HG02610 (cell line): ENCODE data around the gene PTOV1.

Source experiments
- ATAC-seq: cut with Tn5 transposase; IDR thresholded peaks from one replicate; pipeline ENCODE4 v1.9.1; 2021; ENCODE audit warnings: mild to moderate bottlenecking, moderate library complexity; ENCODE audit not compliant: unreplicated experiment

PTOV1 gene

DNA sequence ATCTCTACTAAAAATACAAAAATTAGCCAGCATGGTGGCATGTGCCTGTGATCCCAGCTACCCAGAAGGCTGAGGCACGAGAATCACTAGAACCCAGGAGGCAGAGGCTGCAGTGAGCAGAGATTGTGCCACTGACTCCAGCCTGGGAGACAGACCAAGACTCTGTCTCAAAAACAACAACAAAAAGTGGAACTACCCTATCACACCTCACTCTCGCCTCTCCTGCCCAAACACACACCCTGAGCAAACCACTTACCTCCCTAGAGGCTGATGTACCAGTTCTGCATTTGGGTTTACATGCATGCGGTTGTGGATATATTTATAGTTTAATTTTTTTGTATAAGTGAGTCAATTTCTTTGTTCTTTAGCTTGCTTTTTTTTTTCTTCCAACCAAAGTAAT is 7.7 kb upstream of the PTOV1 start:
- ATAC-seq = no peak

DNA sequence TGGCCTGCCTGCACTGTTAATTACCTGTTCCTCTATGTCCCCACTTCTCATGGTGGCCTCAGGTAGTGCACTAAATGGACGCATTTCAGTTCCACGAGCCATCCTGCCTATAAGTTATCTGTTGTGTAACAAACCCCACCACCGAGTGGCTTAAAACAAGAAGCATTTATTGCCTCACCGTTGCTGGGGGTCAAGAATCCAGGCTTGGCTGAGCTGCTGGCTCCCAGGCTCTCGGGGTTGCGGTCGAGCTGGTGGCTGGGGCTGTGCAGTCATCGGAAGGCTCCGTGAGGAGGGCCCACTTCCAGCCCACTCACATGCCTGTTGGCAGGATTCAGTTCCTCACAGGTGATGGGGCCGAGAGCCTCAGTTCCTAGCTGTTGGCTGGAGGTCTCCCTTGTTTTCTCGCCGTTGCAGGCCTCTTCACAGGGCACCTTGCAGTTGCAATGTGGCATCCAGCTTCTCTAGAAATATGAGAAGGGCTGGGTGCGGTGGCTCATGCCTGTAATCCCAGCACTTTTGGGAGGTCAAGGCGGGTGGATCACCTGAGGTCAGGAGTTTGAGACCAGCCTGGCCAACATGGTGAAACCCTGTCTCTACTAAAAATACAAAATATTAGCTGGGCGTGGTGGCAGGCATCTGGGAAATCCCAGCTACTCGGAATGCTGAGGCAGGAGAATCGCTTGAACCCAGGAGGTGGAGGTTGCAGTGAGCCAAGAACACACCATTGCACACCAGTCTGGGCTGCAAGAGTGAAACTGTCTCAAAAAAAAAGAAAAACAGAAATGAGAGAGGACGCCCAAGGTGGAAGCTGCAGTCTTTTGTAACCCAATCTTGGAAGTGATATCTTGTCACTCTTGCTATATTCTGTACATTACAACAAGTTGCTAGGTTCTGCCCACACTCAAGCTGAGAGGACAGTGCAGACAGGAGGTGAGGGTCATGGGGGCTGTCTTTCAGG is 6.5 kb upstream of the PTOV1 start:
- no peak for ATAC-seq

DNA sequence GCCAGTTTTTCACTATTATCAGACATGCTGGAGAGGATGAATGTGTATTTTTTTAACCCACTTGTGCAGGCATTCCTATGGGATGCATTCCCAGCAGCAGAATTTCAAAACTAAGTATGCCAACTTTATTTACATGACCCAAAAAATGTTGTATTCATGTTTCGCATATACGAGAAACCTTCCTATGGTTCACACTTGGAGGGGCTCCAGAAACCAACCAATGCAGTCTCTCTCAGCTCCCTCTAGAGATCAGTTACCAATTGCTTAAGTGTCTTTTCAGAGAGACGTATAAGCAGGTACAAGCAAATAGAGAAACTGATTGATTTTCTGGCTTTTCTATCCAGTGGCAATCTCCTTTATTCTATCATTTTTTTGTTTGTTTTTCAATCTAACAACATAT is 5.5 kb upstream of the PTOV1 start:
- no peak for ATAC-seq

DNA sequence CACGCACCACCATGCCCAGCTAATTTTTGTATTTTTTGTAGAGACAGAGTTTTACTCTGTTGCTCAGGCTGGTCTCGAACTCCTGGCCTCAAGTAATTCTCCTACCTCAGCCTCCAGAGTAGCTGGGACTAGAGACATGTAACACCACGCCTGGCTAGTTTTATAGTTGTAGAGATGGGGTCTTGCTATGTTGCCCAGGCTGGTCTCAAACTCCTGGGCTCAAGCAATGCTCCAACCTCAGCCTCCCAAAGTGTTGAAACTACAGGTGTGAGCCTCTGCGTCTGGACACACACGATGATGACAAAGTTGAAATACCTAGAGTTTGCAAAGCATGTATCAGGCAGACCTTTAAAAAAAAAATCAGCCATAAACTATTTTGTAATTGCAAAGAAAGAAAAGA is 4.6 kb upstream of the PTOV1 start:
- no peak for ATAC-seq

DNA sequence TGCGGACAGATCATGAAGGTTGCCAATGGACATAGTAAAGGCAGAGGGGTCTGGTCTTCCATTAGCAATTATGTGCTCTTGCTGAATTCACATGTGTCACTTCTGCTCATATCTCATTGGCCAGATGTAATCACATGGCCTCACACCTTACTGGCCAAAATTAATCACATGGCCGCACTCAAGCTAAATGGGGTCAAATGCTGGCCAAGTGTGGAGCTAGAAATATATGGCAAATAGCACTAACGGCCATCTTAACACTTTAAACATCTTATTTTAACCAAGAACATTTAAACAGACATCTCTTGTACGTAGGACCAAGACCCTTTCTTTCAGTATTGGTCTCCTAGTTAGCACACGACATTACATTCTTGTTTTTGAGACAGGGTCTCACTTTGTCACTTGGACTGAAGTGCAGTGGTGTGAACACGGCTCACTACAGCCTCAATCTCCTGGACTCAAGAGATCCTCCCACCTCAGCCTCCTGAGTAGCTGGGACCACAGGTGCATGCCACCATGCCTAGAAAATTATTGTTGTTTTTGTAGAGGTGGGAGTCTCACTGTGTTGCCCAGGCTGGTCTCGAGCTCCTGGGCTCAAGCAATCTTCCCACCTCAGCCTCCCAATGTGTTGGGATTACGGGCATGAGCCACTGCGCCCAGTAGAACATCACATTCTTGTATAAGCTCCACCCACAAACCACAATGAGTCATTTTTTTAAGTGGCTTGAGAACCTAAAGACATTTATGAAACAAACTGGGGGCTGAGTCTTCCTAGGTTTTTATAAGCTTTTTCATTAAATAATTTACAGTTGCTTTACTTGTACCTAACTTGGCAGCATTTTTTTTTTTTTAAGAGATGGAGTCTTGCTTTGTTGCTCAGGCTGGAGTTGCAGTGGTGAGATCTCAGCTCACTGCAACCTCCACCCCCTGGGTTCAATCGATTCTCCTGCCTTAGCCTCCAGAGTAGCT is 2.9 kb upstream of the PTOV1 start:
- no peak for ATAC-seq

DNA sequence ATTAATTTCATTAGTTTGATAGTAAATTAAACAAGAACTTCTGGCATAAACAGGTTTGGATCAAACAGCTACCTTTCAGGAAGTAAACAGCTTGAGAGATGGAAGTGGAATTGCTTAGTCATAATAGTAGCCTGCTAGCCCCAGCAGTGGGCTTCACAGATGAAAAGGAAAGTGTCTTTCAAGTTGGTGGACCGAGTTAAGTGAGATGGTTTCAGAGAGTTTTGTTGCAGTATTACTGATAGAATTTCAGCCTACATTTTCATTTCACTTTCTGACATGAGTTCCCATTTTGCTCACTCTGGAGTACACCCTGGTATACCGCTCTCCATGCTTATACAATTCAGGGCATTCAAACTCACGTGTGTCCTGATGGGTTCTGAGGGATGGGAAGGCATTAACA is 2.0 kb upstream of the PTOV1 start:
- ATAC-seq = no peak

DNA sequence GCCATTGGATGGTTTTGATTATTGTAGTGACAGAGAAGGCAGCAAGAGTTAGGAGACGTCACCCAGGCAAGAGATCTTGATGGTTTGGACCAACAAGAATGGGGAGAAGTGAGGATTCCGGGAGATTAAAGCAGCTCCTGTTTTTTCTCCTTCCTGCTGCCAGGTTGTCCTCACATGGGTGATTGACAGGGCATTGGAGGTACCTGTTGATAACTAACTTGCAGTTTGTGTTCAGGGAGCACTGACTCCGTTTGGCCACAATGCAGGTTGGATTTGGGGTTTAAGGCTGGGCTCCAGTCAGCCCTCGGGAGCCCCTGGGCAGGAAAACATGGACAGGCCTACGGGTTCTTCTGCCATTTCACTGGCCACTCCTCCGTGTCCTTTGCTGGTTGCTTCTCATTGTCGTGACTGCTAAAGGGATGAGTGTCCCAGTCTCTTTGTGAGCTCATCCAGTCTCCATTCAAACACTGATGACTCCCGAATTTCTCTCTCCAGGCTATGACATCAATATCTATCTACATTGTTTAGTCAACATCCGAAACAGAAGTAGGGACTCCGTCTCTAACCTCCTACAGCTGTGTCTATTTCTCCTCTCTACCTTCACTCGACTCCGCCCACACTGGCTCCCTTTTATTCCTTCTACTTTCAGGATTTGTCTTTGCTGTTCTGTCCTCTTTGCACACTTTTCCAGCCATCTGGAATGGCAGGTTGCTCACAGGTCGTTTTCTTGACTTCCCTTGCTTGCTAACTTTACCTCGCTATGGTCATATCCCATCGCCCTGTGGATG is 1.3 kb upstream of the PTOV1 start:
- no peak for ATAC-seq

DNA sequence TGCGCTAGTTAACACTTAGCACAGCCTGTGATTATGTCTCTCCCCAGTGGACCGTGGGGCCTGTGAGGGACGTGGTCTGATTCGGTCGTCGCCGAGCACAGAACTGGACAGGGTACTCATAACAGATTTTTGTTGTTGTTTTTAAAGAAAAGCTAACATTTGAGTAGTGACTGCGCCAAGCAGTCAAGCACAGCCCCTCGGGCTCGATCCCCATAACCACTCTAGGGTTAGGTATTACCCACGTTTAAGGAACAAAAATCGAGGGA is 805 bp upstream of the PTOV1 start:
- ATAC-seq = no peak

DNA sequence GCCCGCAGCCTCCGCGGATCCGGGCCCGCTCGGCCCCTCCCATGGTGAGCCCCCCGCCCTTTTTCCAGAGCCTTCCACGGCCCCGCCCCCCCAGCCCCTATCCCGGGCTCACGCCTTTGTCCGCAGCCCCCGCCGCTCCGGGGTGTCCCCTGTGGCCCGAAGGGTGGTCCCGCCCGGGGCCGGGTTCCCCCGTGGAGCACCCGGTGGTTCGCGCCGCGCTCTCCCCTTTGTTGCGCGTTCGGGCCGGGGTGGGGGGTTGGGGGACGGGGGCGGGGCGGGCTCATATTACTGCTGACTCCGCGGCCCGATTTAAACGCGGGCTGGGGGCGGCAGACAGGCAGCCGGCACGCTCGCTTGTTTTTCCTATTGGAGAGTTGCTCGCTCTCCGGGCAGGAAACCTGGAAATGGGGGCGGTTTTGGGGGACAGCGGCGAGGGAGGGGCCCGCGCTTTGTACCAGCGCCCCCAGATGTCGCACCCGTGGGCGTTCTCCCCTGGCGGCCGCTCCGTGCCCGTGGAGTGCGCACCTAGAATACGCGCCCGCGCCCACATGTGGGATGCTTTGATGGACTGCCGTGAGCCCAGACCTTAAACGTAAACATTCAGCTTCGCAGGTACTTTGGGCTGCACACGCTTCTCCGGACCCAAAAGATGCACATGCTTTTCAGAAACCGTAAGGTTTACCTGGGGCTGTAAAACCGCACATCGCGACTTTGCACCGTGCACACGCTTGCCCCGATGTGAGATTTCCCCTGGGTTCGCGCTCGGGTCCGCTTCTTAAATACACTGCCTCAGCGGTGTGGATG is 699 bp downstream of the PTOV1 start:
- peak; percentile 3 for ATAC-seq

DNA sequence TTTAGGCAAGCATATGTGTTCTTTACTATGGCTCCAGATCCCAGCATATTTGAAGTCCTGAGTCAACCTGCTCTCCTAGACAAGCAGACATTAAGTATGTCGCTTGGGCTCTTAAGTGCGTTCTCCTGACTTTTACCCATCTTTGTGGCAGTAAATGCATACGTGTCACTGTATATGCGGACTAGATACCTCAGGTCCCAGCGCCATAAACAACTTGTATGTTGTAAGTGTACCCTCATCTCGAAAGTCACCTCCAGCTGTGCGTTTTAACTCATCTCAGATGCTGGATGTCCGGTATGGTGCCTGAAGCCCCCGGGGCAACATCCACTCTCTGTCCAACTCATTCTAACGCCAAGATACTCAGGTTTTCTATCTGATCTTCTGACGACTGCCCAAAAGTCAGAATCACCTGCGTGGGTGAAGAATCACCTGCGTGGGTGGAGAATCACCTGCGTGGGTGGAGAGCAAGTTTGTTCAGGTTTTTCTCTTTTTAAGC is 1.7 kb downstream of the PTOV1 start:
- ATAC-seq = no peak

DNA sequence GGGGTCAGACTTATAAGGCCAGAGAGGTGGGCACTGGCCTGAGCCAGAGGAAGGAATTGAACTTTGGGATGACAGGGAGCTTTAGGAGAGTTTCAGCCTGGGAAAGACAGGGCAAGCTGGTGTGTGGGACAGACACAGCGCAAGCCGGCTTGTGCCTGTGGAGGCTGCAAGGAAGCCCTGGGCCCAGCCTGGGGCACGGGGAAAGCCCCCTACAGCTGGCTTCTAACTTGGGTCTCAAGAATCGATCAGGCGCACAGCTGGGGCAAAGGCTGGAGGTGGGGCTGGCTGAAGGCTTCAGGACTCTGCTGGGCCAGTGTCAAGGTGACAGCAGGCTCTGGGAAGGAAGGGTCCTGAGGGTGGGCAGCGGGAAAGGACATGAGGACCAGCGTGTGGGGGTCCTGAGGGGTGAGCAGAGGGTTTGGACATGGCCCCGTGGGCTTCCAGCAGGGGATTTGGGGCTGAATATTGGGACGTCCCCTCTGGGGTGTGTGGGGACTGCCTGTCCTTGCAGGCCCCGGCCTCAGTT is 3.0 kb downstream of the PTOV1 start:
- ATAC-seq = no peak

DNA sequence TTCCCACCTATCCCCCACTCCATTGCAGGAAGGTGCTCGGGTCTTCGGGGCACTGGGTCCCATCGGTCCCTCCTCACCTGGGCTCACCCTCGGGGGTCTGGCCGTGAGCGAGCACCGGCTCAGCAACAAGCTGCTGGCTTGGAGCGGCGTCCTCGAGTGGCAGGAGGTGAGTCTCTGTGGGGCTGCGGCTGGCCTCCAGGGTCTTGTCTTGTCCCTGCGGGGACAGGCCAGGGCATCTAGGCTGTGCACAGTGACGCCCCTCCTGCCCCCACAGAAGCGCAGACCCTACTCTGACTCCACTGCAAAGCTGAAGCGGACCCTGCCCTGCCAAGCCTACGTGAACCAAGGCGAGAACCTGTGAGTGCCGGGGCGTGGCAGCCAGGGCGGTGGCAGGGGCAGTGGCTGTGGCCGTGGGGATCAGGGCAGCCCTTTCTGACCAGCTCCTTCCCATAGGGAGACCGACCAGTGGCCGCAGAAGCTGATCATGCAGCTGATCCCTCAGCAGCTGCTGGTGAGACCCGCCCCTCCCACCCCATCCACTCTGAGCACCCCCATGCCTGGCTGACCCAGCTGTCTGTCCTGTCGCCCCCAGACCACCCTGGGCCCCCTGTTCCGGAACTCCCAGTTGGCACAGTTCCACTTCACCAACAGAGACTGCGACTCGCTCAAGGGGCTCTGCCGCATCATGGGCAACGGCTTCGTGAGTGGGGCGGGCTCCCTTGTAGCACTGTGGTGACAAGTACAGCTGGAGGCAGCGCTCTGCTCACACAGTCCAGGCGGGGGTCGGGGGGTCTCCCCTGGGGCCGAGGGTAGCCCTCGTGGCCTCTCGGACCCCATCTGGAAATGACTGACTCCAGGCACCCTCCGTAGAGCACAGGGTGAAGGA is 3.7 kb downstream of the PTOV1 start:
- no peak for ATAC-seq

DNA sequence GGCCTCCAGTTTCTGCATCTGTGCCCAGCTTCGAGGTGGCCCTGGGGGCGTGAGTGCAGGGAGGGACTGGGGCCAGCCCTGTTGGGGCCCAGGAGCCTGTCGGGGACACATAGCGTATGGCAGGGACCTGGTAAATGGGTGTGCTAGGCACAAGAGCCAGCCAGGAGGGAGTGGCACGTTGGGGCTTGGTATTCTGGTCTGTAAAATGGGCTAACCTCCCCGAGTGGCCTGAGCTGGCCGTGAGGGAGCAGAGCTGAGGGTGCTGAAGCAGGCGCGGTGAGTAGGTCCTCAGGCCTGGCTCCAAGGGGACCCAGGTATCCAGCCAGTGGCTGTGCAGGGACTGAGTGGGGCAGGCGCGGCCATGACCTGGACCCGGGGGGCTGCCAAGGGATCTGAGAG is 4.3 kb downstream of the PTOV1 start:
- ATAC-seq = no peak

DNA sequence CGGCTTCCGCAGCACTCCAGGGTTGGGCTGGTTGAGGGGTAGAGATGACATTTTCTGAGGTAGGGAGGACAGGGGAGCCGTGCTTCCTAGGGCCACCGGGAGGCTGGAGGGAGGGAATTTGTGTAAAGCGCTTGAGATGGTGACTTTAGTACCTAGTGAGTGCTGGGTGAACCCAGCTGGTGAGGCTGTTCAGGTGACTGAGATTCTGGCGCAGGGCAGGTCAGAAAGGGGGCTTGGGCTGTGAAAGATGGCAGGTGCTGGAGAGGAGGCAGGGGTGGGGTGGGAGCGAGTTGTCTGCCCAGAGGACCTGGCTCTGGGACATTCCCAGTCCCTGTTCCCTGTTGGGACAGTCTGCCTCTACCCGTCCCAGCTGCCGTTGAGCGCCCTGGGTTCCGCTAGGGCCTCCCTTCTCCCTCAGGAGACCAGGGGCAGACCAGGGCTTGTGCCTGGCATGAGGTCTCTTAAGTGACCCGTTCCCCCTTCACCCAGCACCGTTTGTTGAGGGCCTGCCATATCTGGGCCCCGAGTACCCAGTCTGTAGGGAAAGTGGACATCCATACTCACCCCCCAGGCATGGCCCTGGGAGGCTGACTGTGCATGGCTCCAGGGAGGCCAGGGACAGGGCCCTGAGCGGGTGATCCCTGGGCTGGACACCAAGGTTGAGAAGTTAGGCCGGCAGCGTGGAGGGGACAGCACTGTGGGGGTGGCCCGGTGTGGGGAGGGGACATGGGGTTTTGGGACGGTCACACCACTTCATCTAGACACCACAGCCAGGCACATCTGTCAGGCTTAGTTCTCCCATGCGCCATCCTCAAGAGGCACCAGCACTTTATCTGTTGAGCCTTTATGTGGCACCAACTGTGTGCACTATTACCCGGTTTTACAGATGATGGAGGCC is 5.0 kb downstream of the PTOV1 start:
- ATAC-seq = no peak

DNA sequence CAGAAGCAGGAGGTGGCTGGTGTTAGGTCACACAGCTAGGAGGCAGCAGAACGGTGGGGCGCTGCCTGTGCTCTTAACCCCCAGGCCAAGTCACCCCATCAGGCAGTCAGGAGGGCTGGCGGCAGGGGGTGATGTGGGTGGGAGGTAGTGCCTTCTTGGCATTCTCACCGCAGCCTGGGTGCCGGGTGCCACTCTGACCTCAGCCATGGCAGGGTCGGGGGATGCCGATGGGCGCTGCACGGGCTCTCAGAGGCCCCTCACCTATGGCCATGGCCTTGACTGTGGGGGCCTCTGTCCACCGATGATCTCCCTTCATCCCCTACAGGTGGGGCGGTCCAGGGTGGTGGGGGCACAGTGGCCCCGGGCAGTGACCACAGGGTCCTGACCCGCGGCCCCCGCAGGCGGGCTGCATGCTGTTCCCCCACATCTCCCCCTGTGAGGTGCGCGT is 5.6 kb downstream of the PTOV1 start:
- ATAC-seq = no peak

DNA sequence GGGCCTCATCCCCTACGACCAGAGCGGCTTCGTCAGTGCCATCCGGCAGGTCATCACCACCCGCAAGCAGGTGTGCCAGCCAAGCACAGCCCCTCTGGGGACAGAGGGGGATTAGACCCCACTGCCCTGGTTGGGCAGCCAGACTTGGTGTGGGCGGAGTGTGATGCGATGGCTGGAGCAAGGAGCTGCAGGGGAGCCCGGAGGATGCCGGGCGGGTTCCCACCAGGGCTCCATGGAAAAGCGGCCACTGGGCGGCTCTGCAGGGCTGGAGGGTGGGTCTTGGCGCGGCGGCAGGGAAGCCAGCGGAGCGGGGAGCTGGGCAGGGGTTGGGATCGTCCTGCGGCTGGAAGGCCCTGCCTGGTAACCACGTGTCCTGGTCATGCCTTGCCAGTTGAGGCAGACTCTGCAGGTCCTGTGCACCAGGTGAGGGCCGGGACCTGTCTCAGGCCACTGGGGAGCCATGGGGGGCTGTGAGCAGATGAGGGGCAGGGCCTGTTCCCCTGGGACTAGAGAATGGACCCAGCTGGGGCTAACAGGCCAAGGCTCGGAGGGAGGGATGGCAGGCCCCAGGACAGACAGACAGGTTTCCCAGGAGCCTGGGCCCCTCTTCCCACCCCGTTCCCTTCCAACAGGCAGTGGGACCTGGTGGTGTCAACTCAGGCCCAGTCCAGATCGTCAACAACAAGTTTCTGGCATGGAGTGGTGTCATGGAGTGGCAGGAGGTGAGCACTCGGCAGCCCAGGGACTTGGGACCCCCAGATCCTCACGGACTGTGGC is 6.3 kb downstream of the PTOV1 start:
- no peak for ATAC-seq

DNA sequence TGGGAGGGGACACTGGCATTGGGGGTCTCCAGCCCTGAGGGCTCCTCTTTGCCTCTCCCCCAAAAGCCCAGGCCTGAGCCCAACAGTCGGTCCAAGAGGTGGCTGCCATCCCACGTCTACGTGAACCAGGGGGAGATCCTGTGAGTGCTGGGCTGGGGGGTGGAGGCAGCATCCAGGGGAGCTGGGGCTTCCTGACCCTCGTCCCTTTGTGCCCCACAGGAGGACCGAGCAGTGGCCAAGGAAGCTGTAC is 6.8 kb downstream of the PTOV1 start:
- no peak for ATAC-seq
